HG03095 (cell line): ENCODE results near the gene WBP4.
"Not testable (repeated sequence)": the region's sequence is repeated elsewhere in the genome, so short reads cannot be mapped to it uniquely, and the experiment has no call there.

ENCODE experiments used
- ATAC-seq: cut with Tn5 transposase; IDR thresholded peaks from one replicate; pipeline ENCODE4 v1.9.1; 2021; ENCODE audit warnings: moderate library complexity; ENCODE audit not compliant: unreplicated experiment

Gene WBP4

DNA sequence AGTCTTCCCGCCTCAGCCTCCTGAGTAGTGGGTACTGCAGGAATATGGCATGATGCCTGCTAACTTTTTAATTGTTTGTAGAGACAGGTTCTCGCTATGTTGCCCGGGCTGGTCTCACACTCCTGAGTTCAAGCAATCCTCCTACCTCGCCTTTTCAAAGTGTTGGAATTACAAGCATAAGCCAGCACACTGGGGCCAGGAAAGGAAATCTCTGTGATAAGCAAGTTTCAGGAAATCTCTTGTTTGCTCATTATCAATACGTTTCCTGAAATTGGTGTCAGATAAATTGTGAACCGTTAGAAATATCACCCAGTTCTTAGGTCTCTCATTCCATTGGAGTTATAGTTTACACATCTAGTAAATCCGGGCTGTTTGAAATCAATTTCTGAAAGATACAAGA, 14.2 kb downstream of the WBP4 start:
- ATAC-seq, result no peak

DNA sequence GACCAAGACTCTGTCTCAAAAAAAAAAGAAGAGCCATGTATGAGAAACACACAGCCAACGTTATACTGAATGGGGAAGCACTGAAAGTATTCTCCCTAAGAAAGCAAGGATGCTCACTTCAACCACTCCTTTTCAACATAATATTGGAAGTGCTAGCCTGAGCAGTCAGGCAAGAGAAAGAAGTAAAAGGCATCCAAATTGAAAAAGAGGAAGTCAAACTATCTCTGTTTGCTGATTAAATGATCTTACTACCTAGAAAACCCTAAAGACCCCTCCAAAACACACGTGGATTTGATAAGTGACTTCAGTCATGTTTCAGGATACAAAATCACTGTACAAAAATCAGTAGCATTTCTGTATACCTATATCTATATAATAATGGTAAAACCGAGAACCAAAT, 16.2 kb downstream of the WBP4 start:
- ATAC-seq, result no peak

DNA sequence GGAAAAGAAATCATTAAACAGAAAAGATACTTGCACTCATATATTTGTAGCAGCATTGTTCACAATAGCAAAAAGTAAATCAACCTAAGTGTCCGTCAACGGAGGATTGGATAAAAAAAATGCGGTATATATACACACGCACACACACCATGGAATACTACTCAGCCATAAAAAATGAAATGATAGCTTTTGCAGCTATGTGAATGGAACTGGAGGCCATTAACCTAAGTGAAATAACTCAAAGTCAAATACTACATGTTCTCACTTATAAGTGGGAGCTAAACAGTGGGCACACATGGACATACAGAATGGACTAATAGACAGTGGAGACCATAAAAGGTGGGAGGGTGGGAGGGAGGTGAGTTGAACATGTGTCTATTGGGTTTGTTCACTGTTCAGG, 18.4 kb downstream of the WBP4 start:
- ATAC-seq, result no peak

DNA sequence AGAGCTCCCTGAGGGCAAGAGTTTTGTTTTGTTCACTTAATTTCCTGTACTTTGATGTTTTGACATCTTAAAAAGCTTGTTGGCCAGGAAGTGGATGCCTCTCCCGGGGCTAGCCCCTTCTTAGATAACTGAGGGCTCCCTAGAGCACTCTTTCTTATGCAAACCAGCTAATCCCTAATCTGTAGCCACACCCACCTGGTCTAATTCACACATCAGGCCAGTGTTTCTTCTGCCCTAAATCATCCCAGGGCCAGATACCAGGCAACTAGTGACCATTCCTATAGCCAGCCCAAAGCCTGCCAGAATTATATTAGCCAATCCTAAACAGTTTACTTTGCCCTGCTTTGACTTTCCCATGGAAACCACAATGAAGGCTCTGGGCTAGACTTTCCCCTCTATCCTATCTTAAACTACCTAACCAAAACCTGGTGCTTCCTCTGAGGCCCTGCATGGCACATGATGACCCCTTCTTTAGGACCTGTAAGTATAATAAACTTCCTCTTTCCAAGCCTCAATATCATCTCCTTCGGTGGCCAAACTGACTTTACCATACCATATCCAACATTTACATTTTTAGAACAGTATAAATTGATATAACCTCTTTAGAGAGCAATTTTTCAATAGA, 24.8 kb downstream of the WBP4 start:
- ATAC-seq, result no peak

DNA sequence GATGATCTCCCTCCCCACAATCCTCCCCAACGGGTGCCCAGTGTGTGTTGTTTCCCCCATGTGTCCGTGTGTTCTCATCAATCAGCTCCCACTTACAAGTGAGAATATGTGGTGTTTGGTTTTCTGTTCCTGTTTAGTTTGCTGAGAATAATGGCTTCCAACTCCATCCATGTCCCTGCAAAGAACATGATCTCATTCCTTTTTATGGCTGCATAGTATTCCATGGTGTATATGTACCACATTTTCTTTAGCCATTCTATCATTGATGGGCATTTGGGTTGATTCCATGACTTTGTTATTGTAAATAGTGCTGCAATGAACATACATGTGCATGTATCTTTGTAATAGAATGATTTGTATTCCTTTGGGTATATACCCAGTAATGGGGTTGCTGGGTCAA, 34.4 kb downstream of the WBP4 start:
- not testable (repeated sequence) for ATAC-seq

DNA sequence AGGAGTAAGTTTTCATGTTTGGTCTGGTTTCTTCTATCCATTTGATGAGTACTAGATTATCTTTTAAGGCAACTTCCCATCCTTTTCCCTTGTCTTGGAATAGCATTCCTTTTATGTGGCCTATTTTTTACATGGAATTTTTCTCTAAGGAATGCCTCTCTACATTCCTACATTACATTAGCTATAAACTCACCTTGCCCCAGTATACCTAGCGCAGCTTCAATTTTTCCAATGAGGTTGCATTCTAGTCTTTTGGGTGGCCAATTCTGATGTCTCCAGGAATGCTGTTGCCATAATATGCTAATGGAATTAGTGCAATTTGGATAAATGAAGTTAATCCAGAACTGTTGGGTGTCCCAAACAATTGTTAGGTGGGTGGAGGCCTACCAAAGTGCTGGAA, 37.5 kb downstream of the WBP4 start:
- no peak for ATAC-seq

DNA sequence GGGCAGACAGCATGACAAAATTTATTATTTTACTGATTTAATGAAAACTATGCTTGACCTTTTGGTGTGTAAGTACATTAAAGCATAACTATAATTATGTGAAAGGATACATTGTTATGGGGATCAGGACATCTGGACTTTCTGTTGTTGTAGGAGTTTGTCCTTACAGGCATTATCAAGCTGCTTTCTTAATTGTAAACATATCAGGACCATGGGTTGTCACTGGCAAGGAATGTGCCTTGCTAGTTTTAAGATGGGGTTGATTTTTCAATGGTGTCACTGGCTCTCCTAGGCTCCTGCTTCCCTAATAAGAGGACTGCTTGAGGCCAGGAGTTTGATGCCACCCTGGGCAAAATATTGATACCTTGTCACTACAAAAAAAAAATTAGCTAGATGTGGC, 38.7 kb downstream of the WBP4 start:
- no peak for ATAC-seq

DNA sequence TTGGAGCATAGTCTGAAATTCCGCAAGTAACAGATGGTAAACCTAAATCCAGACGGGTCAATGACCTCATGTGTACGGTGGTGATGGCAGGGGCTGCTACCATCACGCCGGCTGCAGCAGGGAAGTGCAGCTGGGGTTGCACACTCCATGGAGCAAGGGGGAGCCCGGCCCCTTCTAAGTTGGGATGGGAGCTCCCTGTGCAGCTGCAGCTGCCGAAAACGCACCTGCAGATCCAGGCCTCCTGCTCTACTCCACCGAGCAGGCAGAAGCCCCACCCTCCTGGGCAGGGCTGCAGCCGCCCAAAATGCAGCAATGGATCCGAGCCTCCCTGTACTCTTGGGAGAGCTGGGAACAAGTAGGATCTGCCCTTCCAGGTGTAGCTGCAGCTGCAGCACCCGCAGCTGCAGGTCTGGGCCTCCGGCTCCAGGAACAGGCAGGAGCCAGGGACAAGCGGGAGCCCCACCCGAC, 45.8 kb downstream of the WBP4 start:
- no peak for ATAC-seq

DNA sequence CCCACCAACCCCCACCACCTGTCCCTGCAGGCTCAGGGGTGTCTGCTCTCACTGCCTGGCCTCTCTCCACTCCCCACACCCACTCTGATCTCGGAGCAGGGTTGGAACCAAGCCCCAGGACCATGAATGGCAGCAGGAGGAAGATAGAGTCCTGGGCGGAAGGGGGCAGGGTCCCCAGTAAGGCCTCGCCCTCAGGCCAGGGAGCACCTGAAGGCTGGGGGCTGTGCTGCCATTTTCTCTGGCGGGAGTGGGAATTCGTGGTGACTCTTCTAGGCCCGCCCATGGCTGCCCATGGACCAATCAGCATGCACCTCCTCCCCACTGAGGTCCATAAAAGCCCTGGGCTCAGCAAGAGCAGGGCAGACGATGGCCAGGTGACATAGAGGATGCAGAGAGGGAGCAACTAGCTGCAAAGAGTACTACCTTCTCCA, 46.3 kb downstream of the WBP4 start:
- ATAC-seq, result no peak

DNA sequence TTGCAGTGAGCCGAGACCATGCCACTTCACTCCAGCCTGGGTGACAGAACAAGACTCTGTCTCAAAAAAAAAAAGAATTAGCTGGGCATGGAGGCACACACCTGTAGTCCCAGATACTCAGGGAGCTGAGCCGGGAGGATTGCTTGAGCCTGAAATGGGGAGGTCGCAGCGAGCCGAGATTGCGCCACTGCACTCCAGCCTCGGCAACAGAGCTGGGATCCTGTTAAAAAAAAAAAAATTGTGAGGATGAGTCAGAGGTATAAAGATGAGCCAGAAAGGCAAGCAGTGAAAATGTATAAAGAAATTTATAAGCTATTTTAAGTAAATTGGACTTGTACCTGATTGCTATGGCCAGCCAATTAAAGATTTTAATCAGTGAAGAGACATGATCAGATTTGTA, 50.1 kb downstream of the WBP4 start:
- ATAC-seq, result no peak

DNA sequence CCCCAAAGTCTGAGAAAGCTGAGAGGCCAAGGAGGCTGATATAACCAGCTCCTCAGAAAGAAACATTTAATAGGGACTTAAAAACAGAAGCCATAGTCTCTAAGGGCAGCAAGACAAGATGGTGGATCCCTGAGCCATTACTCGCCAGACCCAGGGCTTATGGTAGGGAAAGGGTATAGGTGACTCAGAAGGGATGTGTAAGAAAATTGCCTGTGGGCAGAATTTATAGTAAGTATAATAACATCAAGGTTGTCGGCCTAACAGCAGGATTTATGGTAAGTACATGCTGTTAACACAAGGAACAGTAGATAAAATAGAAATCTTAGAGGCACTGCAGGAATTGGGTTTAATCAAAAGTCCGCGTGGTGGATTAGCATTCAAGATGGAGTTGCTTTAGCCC, 56.6 kb downstream of the WBP4 start:
- ATAC-seq, result no peak

DNA sequence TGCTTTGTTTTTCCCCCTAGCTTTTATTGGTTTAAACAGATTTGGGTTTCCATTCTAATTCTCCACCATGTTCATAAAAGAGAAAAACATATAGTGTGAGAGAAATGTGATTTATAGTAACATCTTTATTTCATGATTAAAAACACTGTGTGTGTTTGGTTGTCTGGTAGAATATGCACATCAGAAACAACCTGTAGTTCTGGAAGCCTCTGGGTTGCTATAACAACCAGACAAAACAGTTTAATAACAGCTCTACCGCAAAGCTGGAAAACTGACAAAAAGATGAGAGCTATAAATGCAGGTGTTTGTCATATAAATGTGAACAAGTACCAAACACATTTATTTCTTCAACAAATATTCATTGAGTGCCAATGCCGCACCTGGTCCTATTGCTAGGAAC, 61.5 kb downstream of the WBP4 start:
- ATAC-seq, result no peak

DNA sequence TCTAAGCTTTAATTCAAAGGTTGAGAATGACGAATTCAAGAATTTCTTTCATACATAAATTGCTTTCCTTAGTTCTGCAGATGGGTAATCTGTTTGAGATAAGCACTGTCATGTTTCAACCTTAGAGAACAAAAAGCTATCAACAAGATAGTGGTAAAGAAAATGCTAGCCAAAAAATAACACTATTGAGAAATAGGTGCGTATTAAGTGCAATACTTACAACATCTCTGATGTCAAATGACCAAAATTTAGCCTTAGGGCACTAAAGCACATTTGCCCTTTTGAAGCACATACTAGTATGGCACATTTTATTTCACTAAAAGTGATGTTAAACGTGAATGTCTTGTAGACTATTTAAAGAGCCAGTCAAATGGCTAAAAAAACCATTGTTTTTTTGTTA, 66.4 kb downstream of the WBP4 start:
- ATAC-seq, result no peak

DNA sequence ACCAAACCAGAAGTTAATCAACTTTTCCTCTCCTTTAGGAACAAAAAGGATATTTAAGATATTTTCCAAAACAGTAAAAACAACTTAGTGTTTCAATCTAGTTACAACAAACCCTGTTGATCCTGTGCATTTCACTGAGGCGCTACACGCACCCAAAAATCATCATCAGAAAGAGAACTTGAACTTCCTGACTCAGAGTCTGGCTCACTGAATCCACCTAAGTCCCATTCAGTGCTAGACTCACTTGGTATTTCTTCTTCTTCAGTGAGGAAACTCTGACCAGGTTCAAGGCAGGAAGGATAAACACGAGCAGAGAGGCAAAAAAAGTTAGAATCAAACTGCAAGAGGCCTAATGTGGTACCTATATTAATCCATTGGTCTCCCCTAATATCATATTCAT, 69.0 kb downstream of the WBP4 start:
- ATAC-seq, result no peak

DNA sequence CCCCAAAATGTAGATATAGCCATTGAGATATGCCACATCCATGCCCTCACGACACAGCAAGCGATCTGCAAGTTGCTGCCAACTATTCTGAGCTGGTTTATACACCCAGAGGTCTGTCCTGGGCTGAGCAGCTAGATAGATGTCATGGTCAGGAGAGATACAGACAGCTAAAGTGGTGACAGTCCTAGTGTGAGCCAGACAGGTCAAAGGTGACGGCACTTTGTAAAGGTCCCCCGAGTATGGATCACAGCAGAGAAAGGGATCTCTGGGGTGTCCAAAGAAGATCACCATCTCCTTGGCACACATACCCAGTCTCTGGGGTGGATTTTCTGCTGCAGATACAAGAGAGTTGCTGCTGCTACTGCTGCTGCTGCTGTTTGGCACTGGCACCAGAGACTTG, 69.9 kb downstream of the WBP4 start:
- not testable (repeated sequence) for ATAC-seq

DNA sequence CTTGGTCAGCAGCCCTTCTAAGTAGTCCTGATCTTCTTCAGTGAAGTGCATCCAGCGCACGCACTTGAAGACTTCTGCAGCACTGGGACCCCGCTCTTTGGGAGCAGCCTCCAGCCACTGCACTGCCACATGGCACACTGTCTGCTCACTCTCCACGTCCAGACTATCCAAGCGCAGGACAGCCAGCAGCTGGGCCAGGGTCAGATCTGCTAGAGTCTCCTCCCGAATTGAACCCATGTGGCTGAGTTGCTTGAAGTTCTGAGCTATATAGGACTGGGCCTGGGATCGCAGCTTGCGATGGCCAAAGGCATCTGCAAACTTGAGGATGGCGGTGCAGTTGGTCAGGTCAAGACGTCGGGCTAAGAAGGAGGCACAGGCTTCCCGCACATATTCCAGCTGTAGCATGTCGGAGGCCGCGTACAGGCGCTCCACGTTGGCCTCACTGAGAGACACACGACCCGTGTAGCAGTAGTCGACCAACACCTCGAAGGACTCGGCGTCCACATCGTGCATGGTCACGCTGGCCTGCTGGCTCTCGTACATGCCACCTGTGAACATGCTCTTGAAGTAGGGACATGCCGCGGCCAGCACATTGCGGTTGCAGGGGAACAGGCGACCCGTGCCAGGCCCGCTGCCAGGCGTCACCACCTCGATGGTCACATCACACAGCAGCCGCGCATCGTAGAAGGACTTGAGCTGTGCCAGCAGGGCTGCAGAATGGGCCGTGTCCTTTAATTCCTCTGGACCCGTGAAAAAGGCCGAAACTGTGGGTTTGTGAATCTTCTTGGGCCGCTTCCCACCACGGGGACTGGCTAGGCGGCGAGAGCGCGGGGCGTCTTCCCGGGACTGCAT, 70.6 kb downstream of the WBP4 start:
- ATAC-seq, result peak; percentile 9

DNA sequence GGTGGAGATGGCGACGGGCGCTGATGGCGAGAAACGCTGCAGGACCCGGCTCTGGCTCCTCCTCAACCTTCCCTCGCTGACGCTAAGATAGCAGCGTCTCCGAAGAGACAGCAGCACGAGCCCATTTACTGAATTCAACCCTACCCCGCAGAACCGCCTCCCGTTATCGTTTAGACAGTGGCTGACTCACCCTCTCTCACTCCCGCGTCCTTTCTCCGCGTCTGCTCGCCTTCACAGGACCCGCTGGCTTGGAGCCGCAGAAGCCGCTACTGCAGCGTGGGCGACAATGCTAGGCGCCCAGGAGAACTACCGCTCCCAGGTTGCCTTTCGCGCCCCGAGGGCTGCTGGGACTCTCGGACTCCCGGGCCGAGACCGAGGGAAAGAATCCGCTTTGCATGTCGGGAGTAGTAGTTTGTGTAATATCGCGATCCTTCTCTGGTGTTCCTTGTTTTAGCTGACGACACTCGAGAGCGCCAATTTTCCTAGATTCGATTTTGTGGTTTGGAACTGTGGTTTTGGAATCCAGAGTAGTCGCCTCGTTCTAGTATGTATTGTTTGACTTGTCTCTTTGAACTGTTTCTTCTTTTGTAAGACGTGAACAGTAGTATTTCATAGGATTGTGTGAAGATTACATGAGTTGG, 71.3 kb downstream of the WBP4 start, which contains the start of gene KBTBD6:
Gene KBTBD6 (minus strand): TSS at position 291 of the 641 bp plus-strand sequence. CDS start 291 bp downstream, outside the sequence.
- peak; percentile 96 for ATAC-seq
